Neural progenitor cell (in vitro differentiated cells): ENCODE measurements around the gene MBNL2. TPM values are rescaled to one million over a fixed set of nuclear protein-coding genes. Genes with fewer than 3 reads are reported as not detected.

Source experiments
- DNase-seq: peaks from one replicate; pipeline ENCODE4 v3.0.0-alpha.2; 2016; ENCODE audit warnings: low spot score
- H2AFZ ChIP-seq: fragments of 200-600 bp; sonication (generic); replicated peaks from 2 replicates; pipeline ENCODE4 v1.6.1; 2016; ENCODE audit warnings: antibody characterized with exemption
- H3F3A ChIP-seq: fragments of 200-600 bp; sonication (generic); 2 replicates; pipeline ENCODE4 v1.6.1; 2016; ENCODE audit warnings: antibody characterized with exemption, low read depth
- H3K27ac ChIP-seq: fragments of 200-600 bp; sonication (generic); 2 replicates; pipeline ENCODE4 v1.5.1; 2016; ENCODE audit warnings: mild to moderate bottlenecking
- H3K27me3 ChIP-seq: fragments of 200-600 bp; sonication (generic); 2 replicates; pipeline ENCODE4 v1.6.1; 2016; ENCODE audit warnings: mild to moderate bottlenecking, moderate library complexity
- H3K36me3 ChIP-seq: fragments of 200-600 bp; sonication (generic); 2 replicates; pipeline ENCODE4 v1.5.1; 2016
- H3K4me1 ChIP-seq: fragments of 200-600 bp; sonication (generic); 2 replicates; pipeline ENCODE4 v1.6.1; 2016; ENCODE audit warnings: mixed run types
- H3K4me2 ChIP-seq: fragments of 200-600 bp; sonication (generic); 2 replicates; pipeline ENCODE4 v1.6.1; 2016
- H3K4me3 ChIP-seq: fragments of 200-600 bp; sonication (generic); 2 replicates; pipeline ENCODE4 v1.5.1; 2016
- H3K79me2 ChIP-seq: fragments of 200-600 bp; sonication (generic); 2 replicates; pipeline ENCODE4 v1.6.1; 2016; ENCODE audit warnings: low read depth
- H3K9ac ChIP-seq: fragments of 200-600 bp; sonication (generic); 2 replicates; pipeline ENCODE4 v1.6.1; 2016
- H3K9me3 ChIP-seq: fragments of 200-600 bp; sonication (generic); 2 replicates; pipeline ENCODE4 v1.5.1; 2016; ENCODE audit warnings: low read depth
- H4K20me1 ChIP-seq: fragments of 200-600 bp; sonication (generic); 2 replicates; pipeline ENCODE4 v1.6.1; 2016; ENCODE audit warnings: low read depth
- H3K27ac Mint-ChIP-seq: 3 replicates; pipeline ENCODE4 v1.8.0; 2021; ENCODE audit warnings: mixed read lengths
- H3K27me3 Mint-ChIP-seq: 2 replicates; pipeline ENCODE4 v1.8.0; 2022; ENCODE audit warnings: low read depth, mild to moderate bottlenecking, inconsistent platforms, moderate library complexity, mixed read lengths; ENCODE audit not compliant: insufficient read depth
- H3K36me3 Mint-ChIP-seq: 3 replicates; pipeline ENCODE4 v1.8.0; 2021; ENCODE audit warnings: mixed read lengths
- H3K4me1 Mint-ChIP-seq: 3 replicates; pipeline ENCODE4 v1.8.0; 2021; ENCODE audit warnings: mixed read lengths
- H3K4me3 Mint-ChIP-seq: 3 replicates; pipeline ENCODE4 v1.8.0; 2021; ENCODE audit warnings: mild to moderate bottlenecking, moderate library complexity, mixed read lengths
- H3K9me3 Mint-ChIP-seq: 3 replicates; pipeline ENCODE4 v1.8.0; 2020; ENCODE audit warnings: mixed read lengths
- CTCF ChIP-seq: fragments of 200-600 bp; sonication (generic); IDR thresholded peaks from 2 replicates; pipeline ENCODE4 v1.5.1; 2017; ENCODE audit warnings: antibody characterized with exemption, mild to moderate bottlenecking
- EZH2 ChIP-seq: fragments of 200-600 bp; sonication (generic); IDR thresholded peaks from 2 replicates; pipeline ENCODE4 v1.6.1; 2017; ENCODE audit warnings: antibody characterized with exemption, mild to moderate bottlenecking, moderate library complexity
- EZH2phosphoT487 ChIP-seq: fragments of 200-600 bp; sonication (generic); IDR thresholded peaks from 2 replicates; pipeline ENCODE4 v1.6.1; 2017; ENCODE audit warnings: antibody characterized with exemption
- total RNA-seq: library from RNA; depleted of rRNA; stranded (reverse); fragments of >200 nt; gene quantifications from 2 replicates; pipeline ENCODE4 v1.2.3, GENCODE V29; 2015; ENCODE audit warnings: low replicate concordance

The MBNL2 gene
- total RNA-seq, 1 donor from 2014 or later = 19.6 TPM

- no peak overlapping the region for H3K27ac ChIP-seq
- no peaks in the 10 kb centered on the region for H3K9me3 Mint-ChIP-seq
- peaks cover 25% of the 10 kb centered on the region for H3K36me3 Mint-ChIP-seq
- H3K4me2 ChIP-seq = no peak overlapping the region
- H3K36me3 ChIP-seq = peaks cover 4% of the 10 kb centered on the region
- no peak overlapping the region for H3K9ac ChIP-seq
- H3K4me3 ChIP-seq = no peak overlapping the region
- H4K20me1 ChIP-seq = no peaks in the 10 kb centered on the region
- peaks cover 4% of the 10 kb centered on the region for H3K4me1 Mint-ChIP-seq
- TF ChIP-seq EZH2phosphoT487 = no peak
- no peak for TF ChIP-seq CTCF
- TF ChIP-seq EZH2 = no peak
- no peaks in the 10 kb centered on the region for H3K79me2 ChIP-seq
- peaks cover 2% of the 10 kb centered on the region for H3K27me3 Mint-ChIP-seq
- DNase-seq = no peak
- H3K4me3 Mint-ChIP-seq = no peak overlapping the region
- H3F3A ChIP-seq = no peaks in the 10 kb centered on the region
- H3K4me1 ChIP-seq = no peaks in the 10 kb centered on the region
- H3K27ac Mint-ChIP-seq = no peak overlapping the region
- no peaks in the 10 kb centered on the region for H3K9me3 ChIP-seq
- H3K27me3 ChIP-seq = no peaks in the 10 kb centered on the region
- H2AFZ ChIP-seq = no peak overlapping the region
These were observed 57.8 kb downstream of the MBNL2 start for GRCh38 chr13:97279913-97280312.

- H3K9me3 Mint-ChIP-seq = no peaks in the 10 kb centered on the region
- Histone ChIP-seq H4K20me1 (no peaks in the 10 kb centered on the region), H3K4me2 (no peak overlapping the region), H3K9ac (no peak overlapping the region), H3K36me3 (peaks cover 4% of the 10 kb centered on the region), H3K4me3 (no peak overlapping the region), H3K4me1 (no peaks in the 10 kb centered on the region), H2AFZ (no peak overlapping the region), H3K9me3 (no peaks in the 10 kb centered on the region), H3K27ac (no peak overlapping the region), H3F3A (no peaks in the 10 kb centered on the region), H3K79me2 (no peaks in the 10 kb centered on the region), H3K27me3 (no peaks in the 10 kb centered on the region)
- H3K36me3 Mint-ChIP-seq = peaks cover 24% of the 10 kb centered on the region
- no peak for TF ChIP-seq EZH2phosphoT487
- no peak for TF ChIP-seq CTCF
- peak; percentile 3 for DNase-seq
- peaks cover 2% of the 10 kb centered on the region for H3K27me3 Mint-ChIP-seq
- no peak overlapping the region for H3K27ac Mint-ChIP-seq
- H3K4me3 Mint-ChIP-seq = no peak overlapping the region
- H3K4me1 Mint-ChIP-seq = peaks cover 4% of the 10 kb centered on the region
These were observed 58.3 kb downstream of the MBNL2 start for GRCh38 chr13:97280478-97280877.

GRCh38 chr13:97281028-97281427, 58.9 kb downstream of the MBNL2 start:
- Histone ChIP-seq H3K9me3 (no peaks in the 10 kb centered on the region), H3K27ac (no peak overlapping the region), H3K4me1 (no peaks in the 10 kb centered on the region), H3K79me2 (no peaks in the 10 kb centered on the region), H2AFZ (no peak overlapping the region), H3K9ac (no peak overlapping the region), H3K4me3 (no peak overlapping the region), H4K20me1 (no peaks in the 10 kb centered on the region), H3K36me3 (peaks cover 4% of the 10 kb centered on the region), H3F3A (no peaks in the 10 kb centered on the region), H3K27me3 (no peaks in the 10 kb centered on the region), H3K4me2 (no peak overlapping the region)
- Mint-ChIP-seq H3K4me3 (no peak overlapping the region), H3K27ac (no peak overlapping the region), H3K36me3 (peaks cover 18% of the 10 kb centered on the region), H3K4me1 (peaks cover 4% of the 10 kb centered on the region), H3K9me3 (no peaks in the 10 kb centered on the region), H3K27me3 (peaks cover 2% of the 10 kb centered on the region)
- no peak for TF ChIP-seq CTCF
- no peak for TF ChIP-seq EZH2phosphoT487
- TF ChIP-seq EZH2 = no peak
- no peak for DNase-seq

- no peak overlapping the region for H3K4me3 ChIP-seq
- peaks cover 2% of the 10 kb centered on the region for H3K27me3 Mint-ChIP-seq
- H3K9me3 ChIP-seq = no peaks in the 10 kb centered on the region
- H3K27ac ChIP-seq = no peak overlapping the region
- H3K27me3 ChIP-seq = no peaks in the 10 kb centered on the region
- H3K79me2 ChIP-seq = no peaks in the 10 kb centered on the region
- H3K36me3 Mint-ChIP-seq = peaks cover 8% of the 10 kb centered on the region
- no peak overlapping the region for H3K27ac Mint-ChIP-seq
- no peak for TF ChIP-seq CTCF
- TF ChIP-seq EZH2 = no peak
- no peak for TF ChIP-seq EZH2phosphoT487
- H3K9ac ChIP-seq = no peak overlapping the region
- peaks cover 4% of the 10 kb centered on the region for H3K4me1 Mint-ChIP-seq
- H3F3A ChIP-seq = no peaks in the 10 kb centered on the region
- no peak overlapping the region for H3K4me2 ChIP-seq
- H3K4me1 ChIP-seq = no peaks in the 10 kb centered on the region
- H3K9me3 Mint-ChIP-seq = no peaks in the 10 kb centered on the region
- no peak overlapping the region for H2AFZ ChIP-seq
- H3K4me3 Mint-ChIP-seq = no peak overlapping the region
- DNase-seq = no peak
- no peaks in the 10 kb centered on the region for H4K20me1 ChIP-seq
- H3K36me3 ChIP-seq = peaks cover under 1% of the 10 kb centered on the region
These were observed 60.6 kb downstream of the MBNL2 start for GRCh38 chr13:97282705-97283104.
